ENCODE measurements around the gene HMBS.

- TF ChIP-seq, protein P1, sequence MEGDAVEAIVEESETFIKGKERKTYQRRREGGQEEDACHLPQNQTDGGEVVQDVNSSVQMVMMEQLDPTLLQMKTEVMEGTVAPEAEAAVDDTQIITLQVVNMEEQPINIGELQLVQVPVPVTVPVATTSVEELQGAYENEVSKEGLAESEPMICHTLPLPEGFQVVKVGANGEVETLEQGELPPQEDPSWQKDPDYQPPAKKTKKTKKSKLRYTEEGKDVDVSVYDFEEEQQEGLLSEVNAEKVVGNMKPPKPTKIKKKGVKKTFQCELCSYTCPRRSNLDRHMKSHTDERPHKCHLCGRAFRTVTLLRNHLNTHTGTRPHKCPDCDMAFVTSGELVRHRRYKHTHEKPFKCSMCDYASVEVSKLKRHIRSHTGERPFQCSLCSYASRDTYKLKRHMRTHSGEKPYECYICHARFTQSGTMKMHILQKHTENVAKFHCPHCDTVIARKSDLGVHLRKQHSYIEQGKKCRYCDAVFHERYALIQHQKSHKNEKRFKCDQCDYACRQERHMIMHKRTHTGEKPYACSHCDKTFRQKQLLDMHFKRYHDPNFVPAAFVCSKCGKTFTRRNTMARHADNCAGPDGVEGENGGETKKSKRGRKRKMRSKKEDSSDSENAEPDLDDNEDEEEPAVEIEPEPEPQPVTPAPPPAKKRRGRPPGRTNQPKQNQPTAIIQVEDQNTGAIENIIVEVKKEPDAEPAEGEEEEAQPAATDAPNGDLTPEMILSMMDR (IDR thresholded peaks at IDR 0.05; ENCODE audit: low read length): no peak
- no peak for TF ChIP-seq EZH2 (IDR thresholded peaks at IDR 0.05; ENCODE audit: borderline replicate concordance, low read length)
Observed at GRCh38 chr11:119077839-119078238, 6.8 kb upstream of the HMBS start.
